Activated CD4-positive, alpha-beta T cell treated with anti-CD3 and anti-CD28 coated beads, Interleukin-2, amount 10 ng/mL, durations not matched to agents 24 days and 14 days (primary cell): ENCODE measurements around the gene AK1. TPM values are rescaled to one million over a fixed set of nuclear protein-coding genes. Genes with fewer than 3 reads are reported as not detected.

Source experiments
- DNase-seq: peaks from one replicate; pipeline ENCODE4 v3.0.0; 2022
- H3K27ac Mint-ChIP-seq: one replicate; pipeline ENCODE4 v1.8.0; 2022; ENCODE audit warnings: mild to moderate bottlenecking, mixed read lengths
- H3K27me3 Mint-ChIP-seq: one replicate; pipeline ENCODE4 v1.8.0; 2022; ENCODE audit warnings: mixed read lengths
- H3K36me3 Mint-ChIP-seq: one replicate; pipeline ENCODE4 v1.8.0; 2022; ENCODE audit warnings: low read depth, mild to moderate bottlenecking, mixed read lengths
- H3K4me1 Mint-ChIP-seq: one replicate; pipeline ENCODE4 v1.8.0; 2021; ENCODE audit warnings: mixed read lengths
- H3K4me3 Mint-ChIP-seq: one replicate; pipeline ENCODE4 v1.8.0; 2022; ENCODE audit warnings: mild to moderate bottlenecking, moderate library complexity, mixed read lengths
- H3K9me3 Mint-ChIP-seq: one replicate; pipeline ENCODE4 v1.8.0; 2021; ENCODE audit warnings: mixed read lengths
- intact Hi-C: fragments of 100-400 bp; cut with micrococcal nuclease; formaldehyde crosslinking; loops from one replicate; pipeline ENCODE4 v1.15.1; 2023
- total RNA-seq: library from RNA; stranded (reverse); gene quantifications from 2 replicates; pipeline ENCODE4 v1.2.3, GENCODE V29; 2022

Gene AK1
- total RNA-seq, 1 donor from 2014 or later, result 19.9 TPM

DNA sequence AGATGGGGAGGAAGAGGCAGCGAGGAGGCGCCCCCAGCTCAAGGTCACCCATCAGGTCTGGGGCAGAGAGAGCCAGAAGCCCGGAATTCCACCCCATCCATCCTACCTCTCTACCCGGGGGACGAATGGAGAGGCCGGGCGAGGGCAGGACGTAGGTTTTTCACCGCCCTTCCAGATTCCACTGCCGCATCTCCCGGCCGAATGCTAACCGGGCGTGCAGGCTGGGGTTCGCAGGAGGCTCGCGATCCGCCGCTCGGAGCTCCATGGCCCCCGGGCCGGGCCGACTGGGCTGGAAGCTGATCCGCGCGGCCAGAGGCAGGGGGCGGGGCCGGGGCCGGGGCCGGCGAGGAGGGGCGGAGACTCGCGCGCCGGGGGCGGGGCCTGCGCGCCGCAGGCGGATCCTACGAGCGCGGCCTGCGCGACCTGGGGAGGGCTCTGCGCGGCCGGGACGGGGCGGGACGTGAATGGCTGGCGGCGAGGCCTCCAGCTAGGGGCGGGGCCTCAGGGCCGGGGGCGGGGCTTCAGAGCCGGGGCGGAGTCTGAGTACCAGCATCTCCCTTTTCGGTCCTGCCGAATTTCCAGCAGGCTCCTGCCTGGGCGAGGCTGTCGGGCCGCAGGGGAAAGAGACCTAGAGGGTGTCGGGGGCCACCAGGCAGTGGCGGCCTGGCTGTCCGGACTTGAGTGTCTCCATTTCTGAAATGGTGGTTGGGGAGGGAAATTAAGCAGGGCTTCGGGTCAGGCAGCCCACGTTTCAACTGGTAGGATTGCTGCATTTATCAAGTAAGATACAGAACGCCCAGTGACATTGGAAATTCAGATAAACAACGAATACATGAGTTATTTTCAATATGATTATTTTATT lies 39.5 kb upstream of the AK1 start, which contains the start of gene ST6GALNAC4:
Gene ST6GALNAC4, minus strand, starts transcription at position 322 of the 862 bp plus-strand sequence. CDS start 622 bp downstream, outside the sequence.
- DNase-seq, result peak; percentile 98
- Mint-ChIP-seq H3K27ac (peak within 1 kb of the TSS; percentile 87), H3K4me1 (peaks cover 44% of the 10 kb centered on the region), H3K36me3 (peaks cover 15% of the 10 kb centered on the region), H3K9me3 (no peaks in the 10 kb centered on the region), H3K4me3 (peak within 1 kb of the TSS; percentile 86), H3K27me3 (peaks cover under 1% of the 10 kb centered on the region)
- intact Hi-C loops, result loop anchor here (1.0 to 5.0 kb wide), 4 partner anchors 12 to 305 kb away; partner anchors contain the start of genes CDK9, ST6GALNAC6 and STXBP1

DNA sequence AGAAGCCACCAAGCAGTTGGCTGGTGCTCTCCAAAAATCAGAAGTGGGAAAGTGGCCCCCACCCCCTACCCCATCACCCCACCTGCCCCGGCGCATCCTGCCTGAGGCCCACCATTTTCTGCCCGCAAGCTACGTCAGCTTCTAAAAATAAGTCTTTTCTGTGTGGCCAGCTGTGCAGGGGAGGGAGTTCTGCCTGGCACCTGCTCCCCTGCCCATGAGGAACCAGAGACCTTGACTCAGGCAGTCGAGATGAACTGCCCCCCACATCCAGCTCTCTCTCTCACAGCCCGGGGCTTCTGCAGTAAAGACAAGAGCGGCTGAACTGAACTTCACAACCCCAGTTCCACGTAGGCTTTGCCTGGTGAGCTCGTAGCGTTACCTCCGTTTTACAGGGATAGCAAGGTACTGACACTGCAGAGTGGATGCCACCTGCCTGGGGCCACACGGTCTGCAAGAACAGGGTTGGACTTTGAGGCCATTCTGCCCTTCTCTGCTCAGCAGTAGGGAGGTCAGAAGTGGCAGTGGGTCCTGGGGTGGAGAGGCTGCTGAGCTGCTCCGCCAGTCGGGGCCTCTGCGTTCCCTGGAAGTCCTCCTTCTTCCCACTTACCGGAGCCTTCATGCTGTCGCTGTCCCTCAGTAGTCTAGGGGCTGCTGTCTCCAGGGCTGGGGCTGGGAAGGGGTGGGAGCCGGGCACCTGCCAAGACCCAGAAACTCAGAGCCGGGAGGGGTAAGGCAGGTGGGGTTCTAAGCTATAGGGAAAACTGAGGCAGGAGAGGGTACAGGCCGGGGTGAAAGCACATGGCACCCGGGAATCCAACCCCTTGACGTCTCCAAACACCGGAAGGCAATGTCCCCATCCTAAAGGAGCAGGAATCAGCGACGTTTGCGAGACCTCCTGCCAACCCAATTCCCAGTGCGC lies 38.6 kb upstream of the AK1 start:
- Mint-ChIP-seq H3K9me3 (no peaks in the 10 kb centered on the region), H3K27ac (peak overlapping the region; percentile 87), H3K4me1 (peaks cover 48% of the 10 kb centered on the region), H3K27me3 (no peaks in the 10 kb centered on the region), H3K4me3 (peak overlapping the region; percentile 86), H3K36me3 (peaks cover 20% of the 10 kb centered on the region)
- peak; percentile 78 for DNase-seq
- intact Hi-C loops, result loop anchor here (5.0 kb wide), 2 partner anchors 129 to 304 kb away; partner anchors contain the start of genes CDK9 and STXBP1

DNA sequence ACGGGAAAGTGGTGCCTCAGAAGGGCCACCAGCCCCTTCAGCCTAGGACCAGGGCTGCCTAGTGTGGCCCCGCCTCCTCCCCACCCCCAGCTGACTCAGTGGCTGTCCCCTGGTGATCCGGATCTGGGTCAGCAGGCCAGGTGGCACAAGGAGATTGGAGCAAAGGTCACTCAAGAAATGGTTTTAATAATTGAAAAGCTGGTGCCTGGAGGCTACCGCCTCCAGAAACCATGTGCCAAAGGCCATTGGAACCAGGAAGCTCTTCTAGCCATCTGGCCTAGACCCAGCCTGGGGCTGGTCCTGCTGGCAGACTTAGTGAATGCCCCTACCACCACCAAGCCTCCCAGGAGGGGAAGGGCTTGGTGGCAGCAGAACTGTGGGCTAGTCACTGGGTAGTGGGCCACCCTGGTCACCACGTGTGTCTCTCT lies 37.9 kb upstream of the AK1 start:
- H3K4me1 Mint-ChIP-seq, result peaks cover 54% of the 10 kb centered on the region
- H3K27ac Mint-ChIP-seq, result peak overlapping the region; percentile 72
- H3K36me3 Mint-ChIP-seq, result peaks cover 25% of the 10 kb centered on the region
- H3K9me3 Mint-ChIP-seq, result no peaks in the 10 kb centered on the region
- H3K4me3 Mint-ChIP-seq, result peak overlapping the region; percentile 86
- DNase-seq, result peak; percentile 65
- H3K27me3 Mint-ChIP-seq, result no peaks in the 10 kb centered on the region
- intact Hi-C loops, result loop anchor here (5.0 kb wide), 2 partner anchors 128 to 303 kb away; partner anchors contain the start of genes CDK9 and STXBP1

DNA sequence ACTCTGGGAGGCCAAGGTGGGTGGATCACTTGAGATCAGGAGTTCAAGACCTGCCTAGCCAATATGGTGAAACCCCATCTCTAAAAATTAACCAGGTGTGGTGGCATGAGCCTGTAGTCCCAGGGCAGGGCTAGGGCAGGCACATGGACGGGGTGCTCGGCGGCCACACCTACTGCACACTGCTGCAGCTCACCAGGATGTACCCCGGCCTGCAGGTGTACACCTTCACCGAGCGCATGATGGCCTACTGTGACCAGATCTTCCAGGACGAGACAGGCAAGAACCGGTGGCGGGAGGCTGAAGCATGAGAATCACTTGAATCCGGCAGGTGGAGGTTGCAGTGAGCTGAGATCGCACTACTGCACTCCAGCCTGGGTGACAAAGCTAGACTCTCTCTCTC lies 36.2 kb upstream of the AK1 start:
- DNase-seq, result no peak
- no peaks in the 10 kb centered on the region for H3K27me3 Mint-ChIP-seq
- H3K27ac Mint-ChIP-seq, result peak overlapping the region; percentile 11
- peaks cover 45% of the 10 kb centered on the region for H3K4me1 Mint-ChIP-seq
- H3K4me3 Mint-ChIP-seq, result no peak overlapping the region
- intact Hi-C loops, result no loop called here
- H3K9me3 Mint-ChIP-seq, result no peaks in the 10 kb centered on the region
- H3K36me3 Mint-ChIP-seq, result peaks cover 25% of the 10 kb centered on the region

DNA sequence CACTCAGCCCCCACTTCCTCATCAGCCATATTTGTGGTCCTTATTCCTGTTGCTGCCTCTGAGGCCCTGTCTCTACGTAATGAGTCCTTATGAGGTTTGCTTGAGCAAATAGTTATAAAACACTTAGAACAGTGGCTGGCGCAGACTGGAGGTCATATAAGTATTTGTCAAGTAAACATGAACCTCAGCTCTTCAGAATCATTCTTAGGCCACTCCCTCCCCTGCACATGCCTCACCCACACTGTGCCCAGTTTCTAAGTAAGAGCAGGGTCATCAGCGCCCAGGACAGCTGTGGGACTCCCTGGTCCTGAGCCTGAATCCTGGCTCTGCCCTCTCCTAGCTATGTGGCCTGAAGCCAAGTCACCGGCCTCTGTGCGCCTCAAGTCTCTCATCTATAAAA lies 35.4 kb upstream of the AK1 start:
- no peak for DNase-seq
- intact Hi-C loops, result no loop called here
- Mint-ChIP-seq H3K27me3 (no peaks in the 10 kb centered on the region), H3K9me3 (no peaks in the 10 kb centered on the region), H3K36me3 (peaks cover 25% of the 10 kb centered on the region), H3K4me3 (no peak overlapping the region), H3K27ac (peak overlapping the region; percentile 63), H3K4me1 (peaks cover 39% of the 10 kb centered on the region)

DNA sequence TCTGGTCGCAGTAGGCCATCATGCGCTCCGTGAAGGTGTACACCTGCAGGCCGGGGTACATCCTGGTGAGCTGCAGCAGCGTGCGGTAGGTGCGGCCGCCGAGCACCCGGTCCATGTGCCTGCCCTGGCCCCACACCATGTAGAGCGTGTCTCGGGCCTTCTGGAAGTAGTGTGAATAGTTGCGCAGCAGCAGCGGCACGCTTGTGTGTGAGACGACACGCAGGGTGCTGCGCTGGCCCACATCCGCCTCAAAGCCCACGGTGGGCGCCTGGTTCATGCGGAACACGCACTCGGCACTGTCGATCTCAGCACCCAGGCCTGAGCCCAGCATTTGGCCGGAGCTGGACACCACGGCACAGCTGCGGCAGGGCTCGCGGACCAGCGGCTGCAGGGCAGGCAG lies 34.8 kb upstream of the AK1 start:
- intact Hi-C loops, result no loop called here
- H3K4me3 Mint-ChIP-seq, result no peak overlapping the region
- H3K4me1 Mint-ChIP-seq, result peaks cover 38% of the 10 kb centered on the region
- peak overlapping the region; percentile 96 for H3K27ac Mint-ChIP-seq
- peaks cover 25% of the 10 kb centered on the region for H3K36me3 Mint-ChIP-seq
- H3K27me3 Mint-ChIP-seq, result no peaks in the 10 kb centered on the region
- H3K9me3 Mint-ChIP-seq, result no peaks in the 10 kb centered on the region
- DNase-seq, result no peak

DNA sequence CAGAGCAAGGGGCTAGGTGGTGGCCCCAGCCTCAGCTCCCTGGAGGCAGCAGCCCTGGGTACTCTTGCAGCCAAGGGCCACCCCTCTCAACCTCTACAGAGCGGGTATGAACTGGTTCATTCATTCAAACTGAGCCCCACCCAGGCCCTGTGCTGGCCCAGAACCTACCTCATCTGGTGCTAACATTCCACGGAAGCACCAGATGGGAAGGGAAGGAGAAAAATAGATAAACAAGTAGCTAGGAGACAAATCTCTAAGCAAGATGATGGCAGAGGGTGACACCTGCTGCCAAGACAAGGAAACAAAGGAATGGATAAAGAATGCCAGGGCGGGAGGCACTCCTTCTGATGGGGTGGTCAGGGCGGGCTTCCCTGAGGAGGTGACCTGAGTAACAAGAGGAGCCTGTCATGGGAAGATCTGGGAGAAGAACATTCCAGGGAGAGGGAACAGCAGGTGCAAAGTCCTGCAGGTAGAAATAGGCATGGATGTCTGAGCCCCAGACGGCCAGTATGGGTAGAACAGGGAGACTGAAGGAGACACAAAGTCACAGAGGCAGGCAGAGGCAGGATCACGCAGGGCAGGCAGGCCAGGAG lies 33.2 kb upstream of the AK1 start:
- H3K27me3 Mint-ChIP-seq, result no peaks in the 10 kb centered on the region
- DNase-seq, result peak; percentile 76
- intact Hi-C loops, result no loop called here
- H3K9me3 Mint-ChIP-seq, result no peaks in the 10 kb centered on the region
- peaks cover 23% of the 10 kb centered on the region for H3K36me3 Mint-ChIP-seq
- peaks cover 45% of the 10 kb centered on the region for H3K4me1 Mint-ChIP-seq
- H3K27ac Mint-ChIP-seq, result peak overlapping the region; percentile 96
- peak overlapping the region; percentile 61 for H3K4me3 Mint-ChIP-seq

DNA sequence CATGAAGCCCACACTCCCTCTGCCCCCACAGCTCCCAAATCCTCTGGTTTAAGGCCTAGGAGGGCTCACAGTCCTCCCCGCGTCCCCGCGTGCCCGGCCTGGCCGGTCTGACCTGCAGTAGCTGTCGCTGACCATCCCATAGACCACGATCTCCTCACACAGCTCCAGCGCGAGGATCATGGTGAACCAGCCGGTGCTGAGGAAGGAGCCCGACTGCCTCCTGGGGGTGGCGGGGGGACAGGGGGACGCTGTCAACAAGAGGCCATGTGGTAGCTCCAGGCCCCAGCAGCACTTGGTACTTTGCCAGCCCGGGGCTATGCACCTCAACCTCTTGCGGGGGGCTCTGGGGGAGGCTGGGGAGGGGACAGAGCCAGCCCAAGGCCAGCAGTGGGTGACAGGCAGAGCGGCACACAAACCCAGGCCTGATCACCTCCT lies 32.4 kb upstream of the AK1 start:
- DNase-seq, result no peak
- no peak overlapping the region for H3K4me3 Mint-ChIP-seq
- H3K27ac Mint-ChIP-seq, result no peak overlapping the region
- H3K4me1 Mint-ChIP-seq, result peaks cover 45% of the 10 kb centered on the region
- H3K27me3 Mint-ChIP-seq, result no peaks in the 10 kb centered on the region
- intact Hi-C loops, result no loop called here
- H3K9me3 Mint-ChIP-seq, result no peaks in the 10 kb centered on the region
- peaks cover 23% of the 10 kb centered on the region for H3K36me3 Mint-ChIP-seq

DNA sequence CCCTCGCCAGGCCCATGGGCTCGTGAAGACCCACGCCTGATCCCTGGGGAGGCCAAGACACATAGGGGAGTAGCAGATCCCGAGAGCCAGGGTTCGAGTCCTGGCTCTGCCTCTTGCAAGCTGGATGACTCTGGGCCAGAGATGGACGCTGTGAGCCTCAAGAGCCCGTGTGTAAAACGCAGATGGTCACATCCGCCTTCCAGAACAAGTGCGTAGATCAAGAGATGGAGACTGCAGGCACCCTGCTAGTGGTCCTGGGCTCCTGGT lies 31.1 kb upstream of the AK1 start:
- H3K27me3 Mint-ChIP-seq, result no peaks in the 10 kb centered on the region
- H3K27ac Mint-ChIP-seq, result no peak overlapping the region
- no peak overlapping the region for H3K4me3 Mint-ChIP-seq
- no peak for DNase-seq
- peaks cover 21% of the 10 kb centered on the region for H3K36me3 Mint-ChIP-seq
- peaks cover 51% of the 10 kb centered on the region for H3K4me1 Mint-ChIP-seq
- intact Hi-C loops, result no loop called here
- no peaks in the 10 kb centered on the region for H3K9me3 Mint-ChIP-seq

DNA sequence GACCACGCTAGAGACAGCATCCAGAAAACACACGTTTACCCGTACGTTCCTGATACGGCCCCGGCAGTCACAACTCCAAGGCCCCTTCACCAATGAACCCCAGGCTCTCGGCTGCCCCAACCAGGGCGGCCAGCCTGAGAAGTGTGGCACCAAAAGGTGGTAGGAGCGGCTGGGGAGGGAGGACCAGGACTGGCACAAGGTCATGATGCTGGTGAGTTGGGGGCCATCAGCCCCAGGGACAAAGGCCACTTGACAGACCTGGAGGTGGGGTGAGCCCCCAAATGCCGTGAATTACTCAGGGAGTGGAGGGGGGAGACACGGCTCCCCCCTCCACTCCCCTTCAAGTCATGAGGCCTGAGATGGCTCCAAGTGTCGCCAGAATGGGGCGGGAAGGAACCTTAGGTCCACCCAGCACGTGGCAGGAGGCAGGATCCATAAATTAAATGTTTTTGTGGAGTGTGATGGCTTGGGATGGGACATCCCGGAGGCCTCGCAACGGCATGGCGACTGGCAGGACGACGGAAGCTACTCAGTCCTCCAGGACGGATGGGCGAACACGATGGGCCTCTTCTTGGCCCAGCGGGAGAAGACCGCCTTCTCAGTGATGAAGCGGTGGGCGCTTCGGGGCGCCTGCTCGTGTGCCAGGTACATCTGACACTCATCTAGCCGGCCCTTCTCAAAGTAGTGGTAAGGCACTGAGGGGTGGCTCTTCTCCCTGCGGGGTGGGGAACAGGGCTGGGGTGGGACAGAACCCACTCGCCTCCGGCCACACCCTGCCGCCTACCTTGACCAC lies 30.6 kb upstream of the AK1 start:
- intact Hi-C loops, result no loop called here
- no peak overlapping the region for H3K4me3 Mint-ChIP-seq
- H3K27ac Mint-ChIP-seq, result peak overlapping the region; percentile 73
- H3K36me3 Mint-ChIP-seq, result peaks cover 19% of the 10 kb centered on the region
- peaks cover 56% of the 10 kb centered on the region for H3K4me1 Mint-ChIP-seq
- no peak for DNase-seq
- no peaks in the 10 kb centered on the region for H3K27me3 Mint-ChIP-seq
- no peaks in the 10 kb centered on the region for H3K9me3 Mint-ChIP-seq

DNA sequence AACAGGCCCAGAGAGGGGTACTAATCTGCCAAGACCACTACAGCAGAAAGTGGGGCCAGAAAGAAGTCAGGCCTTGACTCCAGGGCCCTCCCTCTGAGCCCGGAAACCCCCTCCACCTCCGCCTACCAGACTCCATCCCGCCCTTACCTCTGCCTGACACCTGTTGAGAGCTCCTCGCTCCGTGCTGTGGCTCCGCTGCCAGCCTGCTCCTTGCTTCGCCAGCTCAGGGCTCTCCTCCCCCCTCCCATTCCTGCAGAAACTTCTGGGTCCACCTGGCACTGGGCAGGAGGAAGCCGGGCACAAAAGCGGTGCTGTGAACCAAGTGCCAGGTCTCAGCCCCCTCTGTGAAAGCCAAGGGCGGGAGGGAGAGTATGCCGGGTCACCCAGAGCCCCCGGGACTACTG lies 28.3 kb upstream of the AK1 start:
- intact Hi-C loops, result loop anchor here (1.0 to 2.0 kb wide), 2 partner anchors 12 to 123 kb away; partner anchors contain the start of gene ST6GALNAC4
- H3K27ac Mint-ChIP-seq, result peak overlapping the region; percentile 99
- H3K4me1 Mint-ChIP-seq, result peaks cover 45% of the 10 kb centered on the region
- peak overlapping the region; percentile 88 for H3K4me3 Mint-ChIP-seq
- H3K36me3 Mint-ChIP-seq, result peaks cover 6% of the 10 kb centered on the region
- no peaks in the 10 kb centered on the region for H3K9me3 Mint-ChIP-seq
- no peaks in the 10 kb centered on the region for H3K27me3 Mint-ChIP-seq
- peak; percentile 88 for DNase-seq

DNA sequence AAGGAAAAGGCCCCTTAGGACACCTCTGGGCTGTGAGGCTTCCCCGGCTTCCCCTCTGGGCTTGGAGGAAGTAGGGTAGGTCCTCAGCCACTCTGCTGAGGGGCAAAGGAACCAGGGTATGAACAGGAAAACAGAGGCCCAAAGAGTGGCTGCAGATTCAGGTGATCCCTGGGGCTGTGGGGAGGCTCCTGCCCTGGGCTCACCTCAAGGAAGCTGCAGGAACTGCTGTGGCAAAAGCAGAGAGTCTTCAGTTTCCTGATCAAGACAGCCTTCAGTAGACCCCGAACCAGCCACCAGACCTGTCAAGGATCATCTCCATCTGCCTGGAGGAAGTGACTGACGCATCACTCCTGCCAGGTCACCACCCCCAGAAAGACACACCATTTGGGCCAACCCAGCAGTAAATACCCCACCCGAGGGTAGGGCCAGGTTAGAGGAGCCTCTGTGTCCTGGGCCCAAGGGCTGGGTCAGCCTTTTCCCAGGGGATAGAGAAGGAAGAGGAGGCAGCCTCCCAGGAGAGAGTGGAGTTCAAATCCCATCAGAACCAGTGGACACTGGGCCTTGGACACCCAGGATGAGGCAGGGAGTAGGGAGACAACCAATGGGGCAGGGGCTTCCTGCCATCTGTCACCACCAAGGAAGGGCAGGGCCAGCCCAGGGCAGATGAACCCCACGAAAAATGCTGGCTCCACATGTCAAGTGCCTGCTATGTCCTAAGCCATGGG lies 27.7 kb upstream of the AK1 start:
- H3K4me1 Mint-ChIP-seq, result peaks cover 42% of the 10 kb centered on the region
- intact Hi-C loops, result loop anchor here (1.0 to 2.0 kb wide), 2 partner anchors 12 to 122 kb away; partner anchors contain the start of gene ST6GALNAC4
- peaks cover 4% of the 10 kb centered on the region for H3K36me3 Mint-ChIP-seq
- no peaks in the 10 kb centered on the region for H3K27me3 Mint-ChIP-seq
- H3K4me3 Mint-ChIP-seq, result peak overlapping the region; percentile 88
- peak overlapping the region; percentile 99 for H3K27ac Mint-ChIP-seq
- H3K9me3 Mint-ChIP-seq, result no peaks in the 10 kb centered on the region
- peak; percentile 87 for DNase-seq
